K562 (cell line): ENCODE results near the gene STAMBPL1. TPM values are rescaled to one million over a fixed set of nuclear protein-coding genes. Genes with fewer than 3 reads are reported as not detected.

Source experiments
- ATAC-seq: fragments of 200-7000 bp; cut with Tn5 transposase; 3 replicates; pipeline ENCODE4 v1.9.1; 2020; ENCODE audit warnings: moderate library complexity
- BruUV-seq: library from RNA; stranded (reverse); fragments of 400-500 nt; replicated peaks from 2 replicates; lab custom pipeline; 2021; lab: Mats Ljungman, UMichigan
- CTCF ChIA-PET: fragments of 300-600 bp; formaldehyde crosslinking; extraction: SDS; loops from one replicate; lab custom pipeline; 2021; ENCODE audit warnings: low intra/inter-chr PET ratio; lab: Yijun Ruan, JAX
- POLR2A ChIA-PET: fragments of 300-600, 350-650 bp; sonication (Branson Sonifier 250); formaldehyde crosslinking; extraction: SDS; loops from one replicate; lab custom pipeline; 2021; ENCODE audit warnings: antibody characterized with exemption, inconsistent platforms; lab: Yijun Ruan, JAX
- DNase-seq, 4 experiments: peaks; one replicate each; pipeline versions ENCODE4 v3.0.0 to v3.0.0-alpha.2; 2011 to 2018; ENCODE audit warnings: low spot score in 3 of 4, mixed read lengths in 3 of 4; ENCODE audit errors: extremely low read depth in 1 of 4
- FAIRE-seq: peaks from 2 replicates; lab custom pipeline; 2011; peaks lifted over from hg19 to GRCh38; lab: Jason Lieb, UNC
- H2AFZ ChIP-seq: 2 replicates; pipeline ENCODE4 v1.6.0; 2011; ENCODE audit warnings: low read depth, low read length, control low read depth, inconsistent platforms
- H3K27ac ChIP-seq: fragments of 200-600 bp; 3 replicates; pipeline ENCODE4 v1.8.0; 2011; ENCODE audit warnings: low read depth, mild to moderate bottlenecking, control low read depth, inconsistent platforms, low read length, moderate library complexity, mixed read lengths; ENCODE audit errors: extremely low read depth
- H3K27me3 ChIP-seq, 2 experiments: fragments of 300-600 bp in 1 of 2; 2 replicates in 1 of 2; 3 replicates in 1 of 2; pipeline versions ENCODE4 v1.6.0 to v1.8.0; 2011; ENCODE audit warnings: inconsistent platforms in 2 of 2, low read length in 2 of 2, mild to moderate bottlenecking in 1 of 2, mixed read lengths in 1 of 2, moderate library complexity in 1 of 2; ENCODE audit not compliant: control insufficient read depth in 2 of 2, insufficient read depth in 2 of 2
- H3K36me3 ChIP-seq: fragments of 300-600 bp; 3 replicates; pipeline ENCODE4 v1.8.0; 2011; ENCODE audit warnings: mild to moderate bottlenecking, low read length, inconsistent platforms; ENCODE audit not compliant: control insufficient read depth, insufficient read depth
- H3K4me1 ChIP-seq, 2 experiments: fragments of 200-600 bp in 1 of 2; replicated peaks in 1 of 2; 2 replicates in 1 of 2; 3 replicates in 1 of 2; pipeline versions ENCODE4 v1.5.1 to v1.8.0; 2011; ENCODE audit warnings: inconsistent platforms in 2 of 2, low read length in 2 of 2, mild to moderate bottlenecking in 1 of 2, mixed read lengths in 1 of 2, moderate library complexity in 1 of 2; ENCODE audit not compliant: control insufficient read depth in 2 of 2, insufficient read depth in 2 of 2
- H3K4me2 ChIP-seq: 2 replicates; pipeline ENCODE4 v1.6.1; 2011; ENCODE audit warnings: low read length, control low read depth, inconsistent platforms, mixed read lengths; ENCODE audit not compliant: insufficient read depth
- H3K4me3 ChIP-seq: fragments of 200-600 bp; sonication (generic), shearing (Covaris generic); 2 replicates; pipeline ENCODE4 v1.5.1; 2016; ENCODE audit warnings: control low read depth, inconsistent platforms
- H3K79me2 ChIP-seq: fragments of 200-600 bp; 3 replicates; pipeline ENCODE4 v1.8.0; 2011; ENCODE audit warnings: low read length, inconsistent platforms; ENCODE audit not compliant: control insufficient read depth, insufficient read depth
- H3K9ac ChIP-seq, 2 experiments: 2 replicates each; pipeline versions ENCODE4 v1.6.0 to v1.6.1; 2011; ENCODE audit warnings: low read depth in 2 of 2, low read length in 2 of 2, control low read depth in 1 of 2, inconsistent platforms in 1 of 2, mild to moderate bottlenecking in 1 of 2, mixed read lengths in 1 of 2; ENCODE audit not compliant: insufficient read depth in 1 of 2
- H3K9me1 ChIP-seq: one replicate; pipeline ENCODE4 v1.6.0; 2011; ENCODE audit warnings: inconsistent platforms, mild to moderate bottlenecking, low read length, moderate library complexity; ENCODE audit not compliant: control insufficient read depth, insufficient read depth
- H3K9me3 ChIP-seq: replicated peaks from 2 replicates; pipeline ENCODE4 v1.5.1; 2011; ENCODE audit warnings: low read depth, low read length, inconsistent platforms; ENCODE audit not compliant: control insufficient read depth, insufficient read depth
- H4K20me1 ChIP-seq: replicated peaks from 2 replicates; pipeline ENCODE4 v1.6.1; 2011; ENCODE audit warnings: low read length, inconsistent platforms, mixed read lengths; ENCODE audit not compliant: control insufficient read depth, insufficient read depth
- CBX1 ChIP-seq: sonication (generic); IDR thresholded peaks from 2 replicates; pipeline ENCODE4 v1.6.1; 2016; ENCODE audit warnings: antibody characterized with exemption, low read depth, mild to moderate bottlenecking
- DIDO1 ChIP-seq: fragments of 450-650 bp; IDR thresholded peaks from 2 replicates; pipeline ENCODE4 v1.6.1; 2016; ENCODE audit warnings: low read depth, missing biosample characterization, missing genetic modification characterization
- ILK ChIP-seq: fragments of 450-650 bp; IDR thresholded peaks from 2 replicates; pipeline ENCODE4 v1.6.1; 2016; ENCODE audit warnings: missing genetic modification characterization, low read depth, mild to moderate bottlenecking, missing compliant biosample characterization, moderate library complexity, borderline replicate concordance
- KDM5B ChIP-seq: fragments of 200-600 bp; sonication (generic); IDR thresholded peaks from 2 replicates; pipeline ENCODE4 v1.6.1; 2012; ENCODE audit warnings: low read depth, mild to moderate bottlenecking, moderate library complexity, low read length, control low read depth, inconsistent platforms; ENCODE audit not compliant: insufficient replicate concordance
- MBD2 ChIP-seq: sonication (generic); IDR thresholded peaks from 2 replicates; pipeline ENCODE4 v1.6.1; 2016; ENCODE audit warnings: low read depth, borderline replicate concordance
- YBX1 ChIP-seq: fragments of 450-650 bp; IDR thresholded peaks from 2 replicates; pipeline ENCODE4 v1.7.1; 2016; ENCODE audit warnings: mild to moderate bottlenecking
- ZBTB1 ChIP-seq: sonication (generic); formaldehyde crosslinking; IDR thresholded peaks from 2 replicates; pipeline ENCODE4 v1.8.1; 2023; ENCODE audit warnings: missing genetic modification reagents, low read depth, mild to moderate bottlenecking, borderline replicate concordance
- ZNF282 ChIP-seq: sonication (generic); formaldehyde crosslinking; IDR thresholded peaks from 2 replicates; pipeline ENCODE4 v1.8.1; 2023; ENCODE audit warnings: missing genetic modification reagents
- whole genome bisulfite sequencing: fragments of 100-300 bp; shearing (Covaris generic); methylation state at CpG from one replicate; pipeline ENCODE4 v1.1.6; 2016; ENCODE audit warnings: low coverage, mixed read lengths; ENCODE audit not compliant: insufficient coverage; ENCODE audit errors: missing lambda C conversion rate; 5-methylcytosine and 5-hydroxymethylcytosine counted together
- in situ Hi-C: fragments of 300-500 bp; cut with MboI; formaldehyde crosslinking; loops from 4 replicates; pipeline ENCODE4 v1.15.0; 2018; ENCODE audit warnings: inconsistent platforms, mixed read lengths
- intact Hi-C: fragments of 100-400 bp; cut with micrococcal nuclease; formaldehyde crosslinking; loops from 2 replicates; pipeline ENCODE4 v1.14.2; 2022
- polyA plus RNA-seq, 8 experiments: library from polyadenylated mRNA; depleted of rRNA in 4 of 8; stranded (reverse) in 5 of 8; unstranded in 3 of 8; fragments of >200 nt; fragmentation: Nextera tagmentation in 2 of 8; fragmentation: Illumina TruSeq in 1 of 8; extraction: Ambion mirVana in 2 of 8; extraction: Trizol in 1 of 8; gene quantifications; 2 replicates each; pipeline versions ENCODE4 v1.2.1 to v1.2.3, GENCODE V29; 2011 to 2014; ENCODE audit warnings: inconsistent platforms in 1 of 8, missing spikeins in 1 of 8
- total RNA-seq, 7 experiments: library from RNA; depleted of rRNA in 6 of 7; stranded (reverse); fragments of >200 nt in 6 of 7; fragmentation: Illumina TruSeq in 2 of 7; extraction: Trizol in 2 of 7; gene quantifications; 2 replicates each; pipeline versions ENCODE4 v1.2.1 to v1.2.3, GENCODE V29; 2011 to 2021; ENCODE audit warnings: low replicate concordance in 1 of 7

STAMBPL1 gene
- total and polyA plus RNA-seq, 9 of the 15 experiments (the other 6 are each of a cell fraction or from before 2014, with no cell fraction given), result 0.09 TPM; not detected in 8

GRCh38 chr10:88906921-88907320 lies 26.9 kb downstream of the STAMBPL1 start:
- ATAC-seq (no peak), DNase-seq (no peak), FAIRE-seq (no peak)
- no peak overlapping the region for H3K4me3 ChIP-seq
- no peak overlapping the region for H3K27ac ChIP-seq
- no peaks in the 10 kb centered on the region for H3K4me1 ChIP-seq
- no TSS peak for BruUV-seq
- no peak overlapping the region for H3K9ac ChIP-seq
- no peaks in the 10 kb centered on the region for H3K9me3 ChIP-seq
- H3K9me1 ChIP-seq, result no peaks in the 10 kb centered on the region
- in situ Hi-C loops (no loop called here), intact Hi-C loops (no loop called here)
- no peak overlapping the region for H2AFZ ChIP-seq
- H3K4me2 ChIP-seq, result no peak overlapping the region
- H3K79me2 ChIP-seq, result no peaks in the 10 kb centered on the region
- CTCF ChIA-PET, result no interaction called here
- POLR2A ChIA-PET, result no interaction called here
- H4K20me1 ChIP-seq, result no peaks in the 10 kb centered on the region
- WGBS, result 0% methylated on average over 1 of the region's 1 CpG
- no peaks in the 10 kb centered on the region for H3K27me3 ChIP-seq
- TF ChIP-seq ZNF282 (CRISPR knock-in tag) (no peak), YBX1 (no peak), CBX1 (no peak), KDM5B (no peak), ZBTB1 (CRISPR knock-in tag) (no peak), DIDO1 (tag) (no peak), MBD2 (no peak)
- TF ChIP-seq, all 486 proteins: peak for 0
- H3K36me3 ChIP-seq, result no peaks in the 10 kb centered on the region

- H3K36me3 ChIP-seq, result no peaks in the 10 kb centered on the region
Measured at GRCh38 chr10:88908194-88908593, 28.1 kb downstream of the STAMBPL1 start.

More at GRCh38 chr10:88908194-88908593, 28.1 kb downstream of the STAMBPL1 start:
- no peak overlapping the region for H2AFZ ChIP-seq
- no peak for TF ChIP-seq ILK (tag)
- in situ Hi-C loops, result no loop called here
- intact Hi-C loops, result no loop called here
- H4K20me1 ChIP-seq, result no peaks in the 10 kb centered on the region
- WGBS, result 0% methylated on average over 4 of the region's 4 CpGs
- DNase-seq (no peak), FAIRE-seq (no peak), ATAC-seq (no peak)
- no peak overlapping the region for H3K27ac ChIP-seq
- no peak overlapping the region for H3K4me3 ChIP-seq
- H3K4me1 ChIP-seq, result no peaks in the 10 kb centered on the region
- ChIA-PET CTCF (no interaction called here), POLR2A (no interaction called here)
- no TSS peak for BruUV-seq
- H3K27me3 ChIP-seq, result no peaks in the 10 kb centered on the region
- no peak overlapping the region for H3K4me2 ChIP-seq
- no peaks in the 10 kb centered on the region for H3K9me3 ChIP-seq
- H3K79me2 ChIP-seq, result no peaks in the 10 kb centered on the region
- H3K9ac ChIP-seq, result no peak overlapping the region
- no peaks in the 10 kb centered on the region for H3K9me1 ChIP-seq
